GM21619 (cell line): ENCODE data around the gene RHOBTB3.

ENCODE experiments used
- ATAC-seq: cut with Tn5 transposase; IDR thresholded peaks from one replicate; pipeline ENCODE4 v1.9.1; 2021; ENCODE audit not compliant: unreplicated experiment

Gene RHOBTB3

GRCh38 chr5:95731571-95732554, 727 bp downstream of the RHOBTB3 start:
- ATAC-seq = peak; percentile 25

GRCh38 chr5:95733107-95733665, 2.0 kb downstream of the RHOBTB3 start:
- ATAC-seq = no peak

GRCh38 chr5:95734187-95734586, 3.1 kb downstream of the RHOBTB3 start:
- ATAC-seq = no peak

DNA sequence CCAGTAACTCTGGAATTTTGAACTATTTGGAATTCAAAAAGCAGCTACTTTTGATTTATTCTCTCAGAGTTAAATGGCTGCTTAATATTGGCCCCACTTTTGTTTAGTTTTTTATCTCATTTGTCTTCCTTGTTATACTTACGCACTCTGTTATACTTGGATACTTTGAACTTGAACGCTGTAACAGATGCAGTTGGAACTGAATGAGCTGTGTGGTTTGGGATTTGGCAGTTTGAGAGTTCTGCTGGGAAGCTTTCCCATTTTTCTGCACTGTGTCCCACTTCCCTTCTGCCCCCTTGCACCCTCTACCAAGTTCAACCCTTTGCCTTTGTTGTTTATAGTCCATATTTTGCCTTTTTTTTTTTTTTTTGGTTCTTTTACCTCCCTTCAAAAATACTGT, 3.8 kb downstream of the RHOBTB3 start:
- no peak for ATAC-seq

DNA sequence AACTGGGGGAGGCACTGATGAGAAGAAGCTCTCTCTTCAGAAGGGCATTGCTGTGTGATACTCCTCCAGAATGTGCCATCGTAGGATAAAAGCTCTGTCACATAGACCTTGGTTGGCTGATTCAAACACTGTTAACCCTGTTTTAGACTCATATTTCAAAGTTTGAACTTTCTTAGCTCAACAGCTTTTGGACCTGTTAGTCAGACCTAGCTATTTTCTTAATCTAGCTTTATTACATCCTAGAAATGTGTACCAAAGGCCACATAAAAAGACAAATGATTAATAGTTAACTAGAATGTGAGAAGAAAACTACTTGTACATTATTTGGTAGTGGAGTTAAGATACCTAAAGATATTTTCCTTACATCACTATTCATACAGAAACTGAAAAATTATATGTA, 4.3 kb downstream of the RHOBTB3 start:
- no peak for ATAC-seq

DNA sequence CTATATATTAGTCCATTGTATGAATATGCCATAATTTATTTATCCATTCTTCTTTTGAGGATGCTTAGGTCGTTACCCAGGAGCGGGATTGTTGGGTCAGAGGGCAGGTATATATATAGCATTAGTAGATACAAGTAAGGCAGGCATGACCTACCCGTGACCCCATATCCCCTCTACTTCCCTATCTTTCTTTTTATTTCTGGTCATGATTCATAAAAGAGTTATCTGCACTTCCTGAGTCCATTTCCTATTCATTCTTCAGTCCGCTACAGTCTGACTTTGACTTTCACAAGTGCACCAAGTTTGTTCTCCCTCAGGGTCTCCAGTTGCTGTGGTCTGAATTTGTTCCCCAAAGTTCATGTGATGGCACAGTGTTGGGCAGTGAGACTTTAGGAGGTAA, 6.9 kb downstream of the RHOBTB3 start:
- ATAC-seq = no peak

- ATAC-seq = no peak
These were observed 7.7 kb downstream of the RHOBTB3 start for GRCh38 chr5:95738834-95739233.

GRCh38 chr5:95739857-95740256, 8.7 kb downstream of the RHOBTB3 start:
- ATAC-seq = no peak

GRCh38 chr5:95741458-95741857, 10.3 kb downstream of the RHOBTB3 start:
- ATAC-seq = no peak

DNA sequence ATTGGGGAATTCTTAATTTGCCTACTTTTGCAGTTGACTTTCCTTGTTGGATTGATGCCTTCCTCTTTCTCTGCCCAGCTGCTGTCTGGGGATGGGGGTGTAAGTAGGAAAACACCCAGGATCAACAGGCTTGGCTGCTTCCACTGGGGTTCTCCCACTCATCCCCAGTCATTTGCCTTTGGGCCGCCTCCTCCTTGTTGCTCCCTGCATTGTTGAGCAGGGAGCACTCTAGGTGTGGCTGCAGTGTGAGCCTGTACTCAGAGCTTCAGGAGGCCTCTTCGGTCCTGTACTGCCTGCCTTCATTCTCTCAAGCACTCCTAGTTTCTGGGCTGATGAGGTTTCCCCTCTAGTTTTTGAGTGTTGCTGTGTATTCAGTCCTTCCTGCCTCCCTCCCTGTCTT, 12.1 kb downstream of the RHOBTB3 start:
- no peak for ATAC-seq

GRCh38 chr5:95743877-95744276, 12.7 kb downstream of the RHOBTB3 start:
- ATAC-seq = no peak

GRCh38 chr5:95746194-95746593, 15.1 kb downstream of the RHOBTB3 start:
- no peak for ATAC-seq

DNA sequence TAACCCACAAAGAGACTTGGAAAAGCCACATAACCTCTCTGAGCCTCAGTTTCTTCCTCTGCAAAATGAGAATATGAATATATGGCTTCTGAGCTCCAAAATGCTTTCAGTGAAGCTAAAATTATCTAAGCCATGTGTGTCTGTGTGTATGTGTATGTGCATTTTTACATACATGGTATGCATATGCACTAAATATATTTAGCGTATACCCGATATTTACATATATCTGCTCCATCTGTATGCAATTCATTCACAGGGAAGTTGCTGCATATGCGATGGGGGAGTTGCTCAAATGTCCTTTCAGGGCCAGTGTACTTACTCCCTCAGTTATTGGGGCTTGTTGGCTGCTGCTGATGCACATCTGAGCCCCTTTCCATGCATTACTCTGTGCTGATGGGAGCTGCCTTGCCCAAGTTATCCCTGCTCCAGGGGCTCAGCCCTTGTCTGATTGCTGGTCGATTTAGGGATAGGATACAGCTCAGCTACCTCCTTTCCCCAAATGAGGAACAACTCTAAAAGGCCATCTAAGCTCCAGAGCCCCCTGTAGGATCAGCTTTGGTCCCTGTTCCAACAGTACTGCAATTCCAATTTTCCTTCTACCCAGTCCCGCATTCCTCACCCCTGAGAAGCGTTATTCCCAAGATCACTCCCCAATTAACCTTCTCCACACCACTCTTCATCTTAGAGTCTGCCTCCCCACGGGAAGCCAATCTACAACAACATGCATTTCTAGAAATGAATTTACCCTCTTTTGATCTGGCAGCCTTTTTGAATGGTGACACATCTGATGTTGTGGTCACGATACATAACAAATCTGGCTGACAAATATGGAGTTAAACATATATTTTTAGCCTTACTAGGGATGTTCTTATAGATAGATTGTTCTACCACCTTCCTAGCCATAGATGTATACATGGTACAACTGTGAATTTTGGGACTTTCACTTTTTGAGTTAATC, 15.9 kb downstream of the RHOBTB3 start:
- ATAC-seq = no peak

DNA sequence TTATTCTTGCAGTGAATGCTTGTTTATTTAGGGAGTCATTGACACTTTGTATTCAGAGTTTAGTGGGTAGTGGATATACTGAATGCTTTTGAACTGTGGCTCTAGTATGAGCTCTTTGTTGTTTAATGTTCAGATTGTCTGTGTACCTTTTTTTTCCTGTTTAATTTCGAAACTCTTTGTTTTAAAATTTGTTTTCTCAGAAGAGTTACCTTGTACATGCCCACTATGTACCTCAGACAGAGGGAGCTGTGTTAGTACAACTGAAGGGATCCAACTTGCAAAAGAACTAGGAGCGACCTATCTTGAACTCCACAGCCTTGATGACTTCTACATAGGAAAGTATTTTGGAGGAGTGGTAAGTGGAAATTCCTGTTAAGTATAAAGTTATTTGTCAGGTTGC, 17.0 kb downstream of the RHOBTB3 start:
- no peak for ATAC-seq

DNA sequence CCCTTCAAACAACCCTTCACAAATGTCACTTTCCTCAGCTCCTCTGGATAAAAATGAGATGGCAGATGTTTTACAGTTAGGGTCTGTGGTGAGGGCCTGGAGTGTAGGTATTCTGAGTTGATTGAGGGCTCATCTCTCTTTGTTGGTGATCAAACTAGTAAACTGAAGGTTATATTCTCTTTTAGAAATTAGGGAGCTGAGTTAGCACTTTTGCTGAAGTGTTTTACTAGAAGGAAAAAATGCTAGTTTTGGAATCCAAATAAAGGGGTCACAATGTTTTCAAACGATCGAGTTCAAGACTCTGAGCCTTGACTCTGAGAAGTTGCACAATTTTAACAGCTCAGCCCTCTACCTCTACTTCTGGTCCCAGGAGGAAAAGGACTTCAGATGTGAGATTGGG, 23.4 kb downstream of the RHOBTB3 start:
- ATAC-seq = no peak

DNA sequence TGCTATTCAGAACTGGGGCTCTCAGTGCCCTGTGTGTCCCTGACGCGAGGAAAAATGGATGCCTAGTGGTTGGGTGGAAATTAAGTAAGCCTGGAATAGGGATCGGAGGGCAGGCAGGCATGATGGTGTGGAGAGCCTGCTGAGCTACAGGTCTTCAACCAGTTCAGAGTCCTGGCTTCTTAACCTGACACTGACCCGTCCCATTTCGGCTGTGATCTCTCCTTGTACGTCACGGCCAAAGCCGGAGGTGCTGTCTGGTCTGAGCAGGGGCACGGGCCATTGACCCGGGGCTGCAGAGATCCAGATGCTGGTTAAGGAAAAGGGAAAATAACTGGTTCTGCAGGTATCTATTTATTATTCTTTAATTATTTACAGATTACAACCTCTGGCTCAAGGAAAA, 27.9 kb downstream of the RHOBTB3 start:
- no peak for ATAC-seq

GRCh38 chr5:95759634-95760033, 28.5 kb downstream of the RHOBTB3 start:
- no peak for ATAC-seq

- ATAC-seq = peak; percentile 87
These were observed 29.4 kb downstream of the RHOBTB3 start for GRCh38 chr5:95760273-95761191.

DNA sequence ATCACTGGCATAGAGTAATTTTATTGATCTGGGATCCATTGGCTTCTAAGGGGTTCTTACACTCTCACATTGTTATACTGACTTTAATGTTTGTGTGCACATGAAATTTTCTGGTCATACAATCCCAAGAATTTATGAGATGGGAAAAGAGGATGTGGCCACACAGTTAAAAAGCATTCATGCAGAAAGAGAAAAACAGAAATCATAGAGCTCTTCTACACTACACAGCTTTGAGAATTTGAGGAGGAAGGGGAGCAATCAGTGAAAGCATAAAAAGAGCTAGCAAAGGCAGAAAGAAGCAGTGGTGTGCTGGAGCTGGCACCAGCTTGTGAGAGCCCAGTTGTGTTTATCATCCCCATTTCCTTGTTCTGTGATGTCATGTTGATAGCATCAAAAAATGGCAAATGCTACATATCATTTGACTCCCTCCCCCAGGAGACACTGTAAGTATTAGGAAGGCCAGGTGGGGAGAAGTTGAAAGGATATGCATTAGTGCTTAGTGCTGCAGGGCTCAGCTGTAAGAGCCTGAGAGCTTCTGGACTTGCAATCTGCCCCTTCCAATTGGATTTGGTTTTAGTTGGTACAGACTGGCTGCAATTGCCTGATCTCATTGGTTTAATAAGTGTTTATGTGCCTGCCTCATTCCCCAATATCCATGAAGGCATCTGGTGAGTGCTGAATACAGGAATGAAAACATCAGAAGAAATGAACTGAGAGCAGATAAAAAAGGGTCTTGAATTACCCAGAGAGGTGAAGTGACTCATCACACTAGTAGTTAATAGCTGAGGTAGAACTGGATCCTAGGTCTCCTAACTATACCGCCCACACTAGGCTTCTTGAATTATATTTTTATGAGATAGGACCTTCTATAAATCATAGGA, 30.9 kb downstream of the RHOBTB3 start:
- ATAC-seq = no peak
